Suppressor macrophage (primary cell): ENCODE measurements around the gene KIF5B.
A peak's percentile ranks its signal among the peaks of the same experiment; 100 is the strongest.
"Not testable (repeated sequence)": the region's sequence is repeated elsewhere in the genome, so short reads cannot be mapped to it uniquely, and the experiment has no call there.

Source experiments
- DNase-seq, 4 experiments: peaks; one replicate each; pipeline ENCODE4 v3.0.0-alpha.2; 2020 to 2022

The KIF5B gene

GRCh38 chr10:32005050-32005449 is 51.2 kb downstream of the KIF5B start:
- DNase-seq: peak; percentile 50 to 63 (median 58)

- no peak for DNase-seq
These were observed 52.0 kb downstream of the KIF5B start for GRCh38 chr10:32004161-32004591.

GRCh38 chr10:32002531-32002930 is 53.7 kb downstream of the KIF5B start:
- DNase-seq: no peak

GRCh38 chr10:32000937-32001336 is 55.3 kb downstream of the KIF5B start:
- DNase-seq: no peak

- no peak for DNase-seq
These were observed 56.4 kb downstream of the KIF5B start for GRCh38 chr10:31999836-32000235.

GRCh38 chr10:31999070-31999660 is 57.1 kb downstream of the KIF5B start:
- DNase-seq: no peak

GRCh38 chr10:31994926-31995325 is 61.3 kb downstream of the KIF5B start:
- no peak for DNase-seq

GRCh38 chr10:31990937-31991336 is 65.3 kb downstream of the KIF5B start:
- DNase-seq: no peak

- DNase-seq: not testable (repeated sequence)
These were observed 68.4 kb downstream of the KIF5B start for GRCh38 chr10:31987786-31988185.

- no peak for DNase-seq
These were observed 74.1 kb downstream of the KIF5B start for GRCh38 chr10:31982111-31982510.

- no peak for DNase-seq
These were observed 75.8 kb downstream of the KIF5B start for GRCh38 chr10:31980471-31980870.

- not testable (repeated sequence) for DNase-seq
These were observed 77.2 kb downstream of the KIF5B start for GRCh38 chr10:31979071-31979470.

GRCh38 chr10:31978156-31978483 is 78.1 kb downstream of the KIF5B start:
- no peak for DNase-seq

GRCh38 chr10:31977440-31978155 is 78.6 kb downstream of the KIF5B start:
- DNase-seq: peak; percentile 58 to 91 (median 78)

- no peak for DNase-seq
These were observed 81.0 kb downstream of the KIF5B start for GRCh38 chr10:31975157-31975765.

- DNase-seq: peak in 1 of 4 experiments; percentile 24
These were observed 81.6 kb downstream of the KIF5B start for GRCh38 chr10:31974434-31975124.

GRCh38 chr10:31972519-31973041 is 83.6 kb downstream of the KIF5B start:
- peak; percentile 34 to 70 (median 66) for DNase-seq

- not testable (repeated sequence) for DNase-seq
These were observed 86.4 kb downstream of the KIF5B start for GRCh38 chr10:31969847-31970246.

- DNase-seq: no peak
These were observed 92.6 kb downstream of the KIF5B start for GRCh38 chr10:31963589-31963980.

- DNase-seq: no peak
These were observed 93.2 kb downstream of the KIF5B start for GRCh38 chr10:31962826-31963588.

GRCh38 chr10:31961277-31962074 is 94.7 kb downstream of the KIF5B start:
- DNase-seq: peak; percentile 72 to 89 (median 79)
